Transverse colon (tissue), 4 donors: Measurements from ENCODE around the gene PTPN9.

Experiments
- CTCF ChIP-seq, 5 experiments: fragments of 200-600 bp in 3 of 5; fragments of 450-650 bp in 2 of 5; sonication (generic) in 3 of 5; IDR thresholded peaks; 1 replicate in 2 of 5; 2 replicates in 3 of 5; pipeline ENCODE4 v1.5.1; 2016 to 2017; ENCODE audit warnings: antibody characterized with exemption in 5 of 5, inconsistent platforms in 3 of 5, mild to moderate bottlenecking in 2 of 5, moderate library complexity in 1 of 5
- POLR2A ChIP-seq: fragments of 450-650 bp; IDR thresholded peaks from one replicate; pipeline ENCODE4 v1.6.1; 2016; ENCODE audit warnings: antibody characterized with exemption, mild to moderate bottlenecking, moderate library complexity
- POLR2AphosphoS5 ChIP-seq, 3 donors: sonication (generic); formaldehyde crosslinking; IDR thresholded peaks; one replicate each; pipeline ENCODE4 v1.6.1; 2016; ENCODE audit warnings: antibody characterized with exemption in 3 of 3

- TF ChIP-seq POLR2AphosphoS5 (IDR thresholded peaks at IDR 0.05) = no peak
- no peak for TF ChIP-seq CTCF (IDR thresholded peaks at IDR 0.05)
- TF ChIP-seq POLR2A = no peak
These were observed 34.1 kb downstream of the PTPN9 start for GRCh38 chr15:75545064-75545463.
